ENCODE data around the gene WIPF1.

WIPF1 gene

DNA sequence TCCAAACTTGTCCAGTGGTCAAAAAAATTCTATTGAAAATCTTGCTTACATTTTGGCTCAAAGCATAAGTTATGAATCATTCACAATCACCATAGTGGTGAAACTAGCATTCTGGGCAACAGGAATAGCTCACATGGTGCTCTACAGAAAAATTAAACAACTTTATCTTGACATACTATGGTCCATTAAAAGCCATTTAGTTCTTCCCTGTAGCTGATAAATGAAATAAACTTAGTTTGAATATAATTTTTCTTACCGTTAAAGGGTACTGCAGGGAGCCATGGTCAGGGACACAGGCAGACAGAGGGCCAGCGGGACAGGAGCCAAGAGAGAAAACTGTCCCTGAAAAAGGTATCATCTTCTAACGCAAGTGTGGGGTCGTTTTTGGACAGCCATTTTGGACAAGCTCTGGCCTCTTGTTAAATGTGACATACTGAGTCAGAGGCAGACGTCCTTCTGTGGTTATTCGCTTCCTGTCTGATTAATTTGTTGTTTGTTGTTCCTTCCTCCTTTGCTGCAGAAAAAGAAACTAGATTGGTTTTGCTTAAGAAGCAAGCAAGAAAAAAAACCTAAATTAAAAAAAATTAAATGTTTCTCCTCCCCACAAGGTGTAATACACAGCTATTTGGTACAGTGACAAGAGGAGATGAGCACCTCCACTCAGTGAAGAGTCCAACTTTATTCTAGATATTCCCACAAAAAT is at the start of gene WIPF1:
Gene WIPF1 (minus strand): TSS at position 460 of the 703 bp plus-strand sequence. CDS start 12,231 bp downstream, outside the sequence.
- peak in 1 of 2 experiments; percentile 30 for DNase-seq

GRCh38 chr2:174645296-174645695 is 47.7 kb upstream of the WIPF1 start:
- DNase-seq, result no peak

- no peak for DNase-seq
These were observed 46.8 kb upstream of the WIPF1 start for GRCh38 chr2:174644406-174644805.

DNA sequence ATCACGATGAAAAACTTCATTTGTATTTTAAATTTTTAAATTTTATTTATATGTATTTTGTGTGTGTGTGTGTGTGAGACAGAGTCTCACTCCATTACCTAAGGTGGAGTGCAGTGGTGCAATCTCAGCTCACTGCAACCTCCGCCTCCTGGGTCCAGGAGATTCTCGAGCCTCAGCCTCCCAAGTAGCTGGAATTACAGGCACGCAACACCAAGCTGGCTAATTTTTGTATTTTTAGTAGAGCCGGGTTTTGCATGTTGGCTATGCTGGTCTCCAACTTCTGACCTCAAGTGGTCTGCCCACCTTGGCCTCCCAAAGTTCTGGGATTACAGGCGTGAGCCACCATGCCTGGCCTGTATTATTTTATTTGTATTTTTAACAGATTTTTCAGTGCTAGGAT is 45.8 kb upstream of the WIPF1 start:
- no peak for DNase-seq

DNA sequence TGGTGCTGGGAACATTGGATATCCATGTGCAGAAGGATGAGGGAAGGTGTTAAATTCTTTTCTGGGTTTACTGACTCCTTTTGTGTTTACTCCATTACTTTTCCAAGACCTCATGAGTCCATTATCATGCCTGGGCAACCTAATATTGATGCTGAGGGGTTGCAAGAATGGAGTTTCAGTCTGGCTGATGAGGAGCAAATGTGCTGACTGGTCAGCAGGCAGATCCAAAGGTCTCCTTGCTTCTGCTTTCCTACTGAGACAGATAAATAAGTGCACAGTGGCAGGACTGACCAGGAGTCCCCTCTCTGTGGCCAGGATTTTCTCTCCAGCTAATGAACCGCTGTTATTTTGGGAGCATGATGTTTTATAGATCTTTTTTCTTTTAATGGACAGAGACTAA is 43.6 kb upstream of the WIPF1 start:
- DNase-seq, result no peak

- no peak for DNase-seq
These were observed 39.4 kb upstream of the WIPF1 start for GRCh38 chr2:174636987-174637386.

GRCh38 chr2:174635776-174636404 is 38.3 kb upstream of the WIPF1 start:
- no peak for DNase-seq

- DNase-seq, result no peak
These were observed 37.5 kb upstream of the WIPF1 start for GRCh38 chr2:174635015-174635593.

GRCh38 chr2:174634130-174635014 is 36.8 kb upstream of the WIPF1 start:
- DNase-seq, result peak; percentile 31 to 45

DNA sequence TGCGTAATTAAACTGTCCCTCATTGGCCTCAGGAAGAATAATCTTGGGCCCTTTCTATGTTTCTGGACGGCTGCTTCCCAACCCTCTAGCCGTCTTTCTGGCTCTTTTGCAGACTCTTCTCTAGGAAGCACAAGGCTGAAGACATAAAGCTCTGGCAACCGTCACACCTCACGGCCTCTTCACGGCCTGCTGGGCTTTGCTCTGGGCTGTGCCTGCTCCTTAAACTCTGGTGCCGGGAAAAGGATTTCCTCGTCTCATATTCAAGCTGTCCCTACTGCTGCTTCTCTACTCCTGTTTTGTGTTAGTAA is 36.0 kb upstream of the WIPF1 start:
- no peak for DNase-seq

- DNase-seq, result no peak
These were observed 35.4 kb upstream of the WIPF1 start for GRCh38 chr2:174632841-174633622.

DNA sequence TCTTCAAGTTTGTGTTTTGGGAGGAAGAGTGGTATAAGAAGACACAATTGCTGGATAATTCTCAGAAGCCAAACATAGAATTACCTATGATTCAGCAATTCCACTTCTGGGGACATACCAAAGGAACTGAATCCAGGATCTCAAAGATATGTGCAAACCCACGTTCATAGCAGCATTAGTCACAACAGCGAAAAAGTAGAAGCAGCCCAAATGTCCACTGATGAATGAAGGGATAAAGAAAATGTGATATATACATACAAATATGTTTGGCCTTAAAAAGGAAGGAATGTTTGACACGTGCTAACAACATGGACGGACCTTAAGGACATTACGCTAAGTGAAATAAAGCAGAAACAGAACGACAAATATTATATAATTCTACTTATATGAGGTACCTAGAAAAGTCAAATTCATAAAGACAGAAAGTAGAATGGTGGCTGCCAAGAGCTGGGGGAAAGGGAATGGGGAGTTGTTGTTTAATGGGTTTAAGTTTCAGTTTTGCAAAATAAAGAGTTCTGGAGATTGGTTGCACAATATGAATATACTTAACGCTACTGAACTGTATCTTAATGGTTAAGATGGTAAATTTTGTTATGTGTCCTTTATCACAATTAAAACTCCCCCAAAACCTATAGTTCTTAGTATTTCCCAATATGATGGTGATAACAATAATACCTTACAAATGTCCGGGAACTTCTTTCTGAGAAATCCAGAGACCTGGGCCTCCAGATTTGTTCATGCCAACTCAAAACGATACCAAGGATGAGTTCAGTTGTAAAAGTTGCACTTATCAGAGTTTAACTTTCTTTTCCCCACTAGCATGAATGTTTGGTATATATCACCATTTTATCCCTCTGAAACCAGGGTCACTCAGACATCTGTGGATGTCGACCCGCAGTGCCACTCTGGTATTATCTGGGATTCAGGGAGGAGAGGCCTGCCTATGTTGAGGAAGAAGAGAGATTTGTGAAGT is 33.7 kb upstream of the WIPF1 start:
- no peak for DNase-seq

DNA sequence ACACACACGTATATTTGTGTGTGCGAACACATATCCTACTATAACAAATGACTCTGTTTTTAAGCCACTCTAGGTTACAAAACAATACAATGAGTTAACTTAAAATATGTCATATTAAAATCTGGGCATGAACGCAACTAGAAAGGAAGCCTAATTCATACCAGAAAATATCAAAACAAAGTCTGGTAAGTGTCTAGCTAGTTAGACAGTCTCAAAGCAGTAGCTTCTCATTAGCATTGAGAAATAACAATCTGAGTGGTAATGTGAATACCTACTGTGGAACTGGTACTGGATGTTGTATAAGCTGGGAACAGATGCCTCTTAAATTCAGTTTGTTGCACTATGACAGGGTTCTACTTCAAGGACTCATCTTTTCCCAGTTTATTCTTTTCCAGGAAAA is 32.5 kb upstream of the WIPF1 start:
- DNase-seq, result no peak

GRCh38 chr2:174629506-174629905 is 31.9 kb upstream of the WIPF1 start:
- no peak for DNase-seq

GRCh38 chr2:174628528-174629169 is 31.0 kb upstream of the WIPF1 start:
- DNase-seq, result no peak

GRCh38 chr2:174627216-174627615 is 29.6 kb upstream of the WIPF1 start:
- DNase-seq, result no peak

GRCh38 chr2:174624895-174625430 is 27.4 kb upstream of the WIPF1 start:
- no peak for DNase-seq

GRCh38 chr2:174623690-174624089 is 26.1 kb upstream of the WIPF1 start:
- no peak for DNase-seq

DNA sequence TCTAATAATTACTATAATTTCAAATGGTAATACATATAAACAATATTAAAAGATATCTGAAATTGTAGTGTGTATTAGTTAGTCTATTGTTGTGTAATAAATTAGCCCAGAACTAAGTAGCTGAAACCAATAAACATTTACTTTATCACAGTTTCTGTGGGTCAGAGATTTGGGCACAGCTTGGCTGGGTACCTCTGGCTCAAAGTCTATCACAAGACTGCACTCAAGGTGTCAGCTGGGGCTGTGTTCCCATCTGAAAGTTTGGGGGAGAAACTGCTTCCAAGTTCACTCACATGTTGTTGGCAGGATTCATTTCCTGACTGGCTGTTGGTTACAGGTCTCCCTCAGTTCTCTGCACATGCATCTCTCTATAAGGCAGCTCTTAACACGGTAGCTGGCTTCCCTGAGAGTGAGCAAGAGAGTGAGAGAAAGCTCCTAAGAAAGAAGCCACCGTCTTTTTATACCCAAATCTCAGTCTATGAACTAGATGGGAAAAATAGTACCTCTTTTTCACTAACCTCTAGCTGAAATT is 25.6 kb upstream of the WIPF1 start:
- no peak for DNase-seq

DNA sequence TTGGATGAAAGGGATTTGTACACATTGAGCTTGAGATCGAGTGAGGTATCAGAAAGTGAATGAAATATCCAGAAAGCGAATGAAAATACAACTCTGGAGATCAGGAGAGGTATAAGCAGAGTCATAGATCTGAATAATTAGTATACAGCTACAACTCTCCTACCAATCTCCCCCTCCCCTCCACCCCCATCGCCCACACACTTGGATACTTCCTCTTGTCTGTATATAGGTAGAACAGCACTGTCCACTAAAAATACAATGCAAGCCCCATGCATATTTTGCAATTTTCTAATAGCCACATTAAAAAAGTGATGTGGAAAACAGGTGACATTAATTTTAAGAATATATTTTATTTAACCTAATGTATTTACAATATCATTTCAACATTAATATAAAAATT is 23.7 kb upstream of the WIPF1 start:
- no peak for DNase-seq

Measured in stimulated activated CD4-positive, alpha-beta T cell treated with anti-CD3 and anti-CD28 coated beads, Interleukin-4, amount 100 ng/mL, for 4 hours (primary cell).